Lung microvascular endothelial cell (primary cell): Measurements from ENCODE around the gene LARP4B. TPM values are rescaled to one million over a fixed set of nuclear protein-coding genes. Genes with fewer than 3 reads are reported as not detected.

Experiments
- DNase-seq, 2 donors: peaks; one replicate each; pipeline versions ENCODE4 v3.0.0 to v3.0.0-alpha.2; 2010; ENCODE audit warnings: low read depth in 2 of 2
- total RNA-seq: library from RNA; depleted of rRNA; stranded (reverse); fragments of >200 nt; gene quantifications from 2 replicates; pipeline ENCODE4 v1.2.1, GENCODE V29; 2014

LARP4B gene
- total RNA-seq, 1 donor from 2014 or later = 23.2 TPM

GRCh38 chr10:829241-829640 is 102.3 kb downstream of the LARP4B start:
- DNase-seq = no peak

DNA sequence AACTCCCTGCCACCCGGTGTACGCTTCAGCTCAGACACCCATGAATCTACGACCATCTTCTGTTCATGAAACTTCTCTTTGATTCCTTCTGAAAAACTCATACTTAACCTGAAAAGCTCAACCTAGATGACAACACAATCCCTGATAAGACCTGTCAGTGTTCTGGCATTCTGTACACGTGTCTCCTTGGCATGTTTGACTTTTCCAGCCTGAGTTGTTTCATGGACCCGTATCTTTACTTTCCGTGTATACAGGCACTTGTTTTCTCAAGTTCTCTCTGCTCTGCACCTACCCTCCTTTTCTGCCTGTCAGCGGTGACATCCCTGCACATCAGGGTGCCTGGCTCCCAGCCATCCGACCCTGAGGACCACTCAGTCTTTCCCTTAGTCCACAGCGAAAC is 103.3 kb downstream of the LARP4B start:
- DNase-seq = no peak

- DNase-seq = no peak
Measured at GRCh38 chr10:824946-825345, 106.6 kb downstream of the LARP4B start.

- DNase-seq = no peak
Measured at GRCh38 chr10:824497-824896, 107.0 kb downstream of the LARP4B start.

- no peak for DNase-seq
Measured at GRCh38 chr10:822661-823367, 108.7 kb downstream of the LARP4B start.

GRCh38 chr10:822197-822596 is 109.3 kb downstream of the LARP4B start:
- DNase-seq = no peak

DNA sequence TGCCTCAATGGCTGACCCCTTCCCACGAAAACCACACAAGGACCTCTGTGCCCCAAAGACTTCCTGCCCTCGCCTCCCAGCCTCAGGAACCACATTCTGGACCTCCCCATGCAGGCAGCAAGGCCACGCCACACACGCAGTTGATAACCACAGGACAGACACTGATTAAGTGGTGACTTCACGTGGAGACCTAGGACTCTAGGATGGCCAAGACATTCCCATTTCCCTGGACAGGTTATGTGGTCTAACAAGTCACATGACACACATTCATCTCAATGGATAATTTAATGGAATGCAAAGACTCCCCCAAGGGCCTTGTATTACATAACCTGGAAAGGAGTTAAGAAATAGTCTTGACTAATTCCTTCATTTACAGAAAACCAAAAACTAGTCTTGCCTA is 110.2 kb downstream of the LARP4B start:
- DNase-seq = no peak

DNA sequence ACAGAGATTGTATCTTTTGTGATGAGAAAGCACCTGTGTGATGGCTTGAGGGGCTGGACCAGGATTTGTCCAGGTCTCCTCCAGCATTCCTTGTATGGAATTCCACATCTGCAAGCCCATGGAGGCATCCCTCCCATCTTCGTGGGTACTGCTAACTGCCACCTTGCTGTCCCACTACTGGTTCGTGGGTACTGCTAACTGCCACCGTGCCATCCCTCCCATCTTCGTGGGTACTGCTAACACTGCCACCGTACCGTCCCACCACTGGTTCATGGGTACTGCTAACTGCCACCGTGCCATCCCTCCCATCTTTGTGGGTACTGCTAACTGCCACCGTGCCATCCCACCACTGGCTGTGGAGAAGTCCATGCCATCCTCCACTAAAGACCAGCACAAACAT is 111.7 kb downstream of the LARP4B start:
- DNase-seq = no peak

DNA sequence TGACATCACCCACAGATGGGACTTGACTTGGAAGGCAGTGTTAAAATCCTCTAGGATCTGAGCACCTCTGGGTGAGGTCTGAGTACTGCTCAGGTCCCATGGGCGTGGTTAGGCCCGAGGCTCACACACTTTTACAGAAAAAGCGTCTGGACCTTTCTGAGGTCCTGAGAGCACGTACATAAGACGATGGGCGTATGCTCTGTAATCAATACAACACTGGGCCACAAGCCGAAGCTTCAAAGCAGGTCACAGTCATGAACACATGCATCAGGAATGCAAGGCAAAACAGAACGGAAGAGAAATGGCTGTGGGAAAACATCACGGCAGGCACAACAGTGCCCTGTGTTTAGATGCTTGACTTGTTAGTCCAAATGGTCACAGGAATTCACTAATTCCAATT is 112.2 kb downstream of the LARP4B start:
- DNase-seq = peak; percentile 35 to 50

DNA sequence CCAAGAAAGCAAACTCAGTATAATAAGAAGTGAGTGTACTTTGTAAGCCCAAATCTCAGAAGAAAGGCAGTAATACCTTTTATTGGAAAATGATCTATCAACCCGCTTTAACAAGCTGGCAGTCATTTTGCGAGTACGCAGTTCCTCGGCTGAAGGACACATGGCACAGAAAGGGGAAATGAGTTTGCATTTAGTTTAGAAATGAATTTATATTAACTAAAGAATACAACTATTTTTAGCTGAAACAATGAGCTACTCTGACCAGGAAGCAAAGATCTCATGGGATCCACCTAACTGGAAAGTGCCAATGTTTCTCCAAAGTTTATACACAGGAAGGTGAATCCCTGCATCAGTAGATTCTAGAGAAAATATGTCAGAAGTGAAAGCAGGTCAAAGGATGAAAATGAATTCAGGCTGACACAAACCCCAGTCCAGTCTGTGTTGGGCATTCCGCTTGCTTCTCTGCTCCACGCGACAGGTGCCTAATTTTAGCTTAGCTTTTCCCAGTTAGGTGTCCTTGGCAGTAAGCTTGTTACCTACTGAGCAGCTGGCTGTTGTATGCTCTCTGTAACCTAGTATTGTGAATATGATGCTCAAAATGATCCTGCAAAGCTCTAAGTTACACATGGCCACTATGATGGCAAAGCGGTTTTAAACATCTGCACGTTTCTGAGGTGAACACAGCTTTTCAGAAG is 112.8 kb downstream of the LARP4B start:
- peak in 1 of 2 donors; percentile 58 for DNase-seq

- no peak for DNase-seq
Measured at GRCh38 chr10:818010-818409, 113.5 kb downstream of the LARP4B start.

DNA sequence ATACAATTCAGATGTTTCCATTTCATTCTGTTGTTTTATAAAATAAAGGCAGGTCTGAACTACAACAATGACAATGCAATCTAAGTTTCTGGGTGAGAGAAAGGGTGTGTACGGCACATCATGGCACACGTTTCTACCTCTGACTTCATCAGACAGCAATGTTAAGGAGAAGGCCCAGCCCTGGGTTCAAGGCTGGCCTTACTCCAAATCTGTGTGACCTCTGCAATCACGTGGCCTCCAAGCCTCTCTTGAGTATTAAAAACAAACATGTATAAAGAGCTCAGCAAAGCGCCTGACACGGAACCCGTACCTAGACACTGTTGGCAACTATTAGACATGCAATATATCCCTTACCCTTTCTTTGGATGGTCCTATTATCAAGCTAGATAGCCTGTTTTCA is 114.1 kb downstream of the LARP4B start:
- DNase-seq = no peak

GRCh38 chr10:816958-817357 is 114.5 kb downstream of the LARP4B start:
- no peak for DNase-seq

DNA sequence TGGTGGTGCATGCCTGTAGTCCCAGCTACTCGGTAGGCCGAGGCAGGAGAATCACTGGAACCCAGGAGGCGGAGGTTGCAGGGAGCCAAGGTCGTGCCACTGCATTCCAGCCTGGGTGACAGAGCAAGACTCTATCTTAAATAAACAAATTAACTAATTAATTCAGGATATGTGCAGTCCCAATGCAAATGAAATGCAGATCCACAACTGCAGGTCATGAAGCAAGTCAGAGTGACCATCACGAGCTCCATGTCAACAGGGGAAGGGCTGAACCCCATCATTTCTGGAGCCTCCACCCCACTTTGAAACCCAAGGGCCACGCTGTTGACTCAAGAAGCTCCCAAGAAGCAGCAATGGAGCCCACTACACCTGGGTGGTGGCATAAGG is 115.4 kb downstream of the LARP4B start:
- DNase-seq = no peak

- DNase-seq = no peak
Measured at GRCh38 chr10:815338-816090, 116.0 kb downstream of the LARP4B start.

DNA sequence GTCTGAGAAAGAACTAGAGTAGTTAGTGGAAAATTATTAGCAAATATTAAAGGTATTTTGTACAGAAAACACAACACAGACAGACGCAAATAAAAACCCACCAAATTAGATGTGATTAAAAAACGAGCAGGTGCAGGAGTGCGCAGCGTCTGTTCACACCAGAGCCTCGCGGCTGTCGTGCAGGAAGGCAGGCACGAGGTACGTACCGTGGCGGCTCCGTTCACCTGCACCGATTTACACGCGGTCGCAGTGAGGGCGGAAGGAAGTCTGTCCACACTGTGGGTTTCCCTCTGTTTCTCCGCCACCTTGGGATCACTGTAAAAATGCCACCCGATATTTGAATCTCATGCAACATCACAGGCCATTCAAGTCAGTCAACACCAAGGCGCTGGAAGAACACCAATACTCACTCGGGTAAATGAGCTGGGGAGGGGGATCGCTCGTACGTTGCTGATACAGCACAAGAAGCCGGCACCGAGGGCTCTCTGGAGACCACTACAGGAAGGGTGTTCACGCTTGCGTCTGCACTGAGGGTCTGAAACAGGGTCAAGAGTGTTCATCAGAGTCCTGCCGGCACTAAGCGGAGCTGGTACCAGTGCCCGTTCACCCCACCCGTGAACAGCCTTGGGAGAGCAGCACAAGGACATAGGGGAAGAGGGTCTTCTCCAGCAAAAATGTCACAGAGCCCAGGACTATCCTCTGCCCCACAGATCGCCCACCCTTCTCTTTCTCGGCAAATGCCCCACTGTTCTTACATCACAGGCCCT is 116.8 kb downstream of the LARP4B start:
- DNase-seq = no peak

GRCh38 chr10:813286-813685 is 118.2 kb downstream of the LARP4B start:
- DNase-seq = no peak

GRCh38 chr10:812787-813186 is 118.7 kb downstream of the LARP4B start:
- no peak for DNase-seq

GRCh38 chr10:811379-812175 is 119.9 kb downstream of the LARP4B start:
- DNase-seq = no peak

GRCh38 chr10:810351-810846 is 121.1 kb downstream of the LARP4B start:
- DNase-seq = peak in 1 of 2 donors; percentile 48
